NCI-H1105 (cell line): ENCODE measurements around the gene BANF2.

Experiments used
- DNase-seq: peaks from one replicate; lab custom pipeline; 2025; lab: John Stamatoyannopoulos, UW

The BANF2 gene

DNA sequence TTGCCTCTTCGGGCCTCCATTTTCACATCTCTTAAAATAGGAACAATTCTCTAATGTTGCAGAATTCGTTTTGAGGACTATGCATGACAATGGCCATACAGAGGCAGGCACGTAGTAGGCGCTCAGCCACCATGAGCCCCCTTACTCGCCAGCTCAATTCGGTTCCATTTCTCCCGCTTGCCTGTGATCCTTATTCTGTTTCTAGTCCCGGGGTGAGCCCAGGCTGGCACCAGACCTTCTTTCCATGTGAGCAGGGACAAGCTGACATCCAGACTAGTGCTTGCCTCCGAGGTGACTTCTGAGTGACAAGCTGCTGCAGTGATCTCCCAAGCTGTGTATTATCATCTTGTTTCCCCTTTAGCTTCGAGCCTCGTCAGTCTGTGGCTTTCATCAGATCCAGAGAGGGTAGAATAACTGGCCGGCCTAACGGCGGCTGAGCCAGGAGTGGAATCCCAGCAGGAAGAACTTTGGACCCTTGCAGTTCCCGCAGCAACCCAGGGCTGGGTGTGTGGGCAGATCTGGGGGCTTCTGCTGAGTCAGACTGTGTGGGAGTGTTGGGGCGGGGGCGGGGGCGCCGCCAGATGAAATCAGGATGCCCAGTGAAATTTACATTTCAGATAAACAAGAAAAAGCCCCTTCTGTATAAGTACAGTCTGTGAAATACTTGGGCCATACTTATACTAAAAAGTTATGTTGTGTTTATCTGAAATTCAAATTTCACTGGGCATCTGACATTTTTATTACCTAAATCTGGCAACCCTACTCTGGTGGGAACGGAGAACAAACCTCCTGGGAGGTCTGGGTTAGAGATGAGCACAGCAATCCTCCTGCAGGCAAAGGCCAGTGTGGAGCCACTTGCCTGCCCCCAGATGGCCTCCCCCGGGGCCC lies 10.9 kb downstream of the BANF2 start:
- no peak for DNase-seq

- DNase-seq: no peak
Observed at GRCh38 chr20:17711267-17711627, 11.5 kb downstream of the BANF2 start.

DNA sequence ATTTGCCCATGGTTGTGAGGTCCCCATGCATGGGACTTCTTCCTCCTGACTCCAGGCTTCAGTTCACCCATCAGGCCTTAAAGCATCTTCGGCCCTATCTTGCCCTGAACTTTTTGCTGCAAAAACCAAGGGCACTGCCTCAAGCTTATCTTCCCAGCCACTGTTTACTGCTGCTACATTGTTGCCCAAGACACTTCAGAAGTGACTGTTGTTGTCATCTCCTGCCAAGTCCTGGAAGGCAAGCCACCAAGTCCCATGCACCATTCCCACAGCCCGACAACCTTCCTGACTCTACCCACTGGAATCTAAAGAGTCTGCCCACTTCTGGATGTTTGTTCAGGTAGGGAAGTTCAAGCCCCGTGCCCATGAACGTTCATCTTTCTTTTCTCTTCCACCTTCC lies 12.4 kb downstream of the BANF2 start:
- no peak for DNase-seq

DNA sequence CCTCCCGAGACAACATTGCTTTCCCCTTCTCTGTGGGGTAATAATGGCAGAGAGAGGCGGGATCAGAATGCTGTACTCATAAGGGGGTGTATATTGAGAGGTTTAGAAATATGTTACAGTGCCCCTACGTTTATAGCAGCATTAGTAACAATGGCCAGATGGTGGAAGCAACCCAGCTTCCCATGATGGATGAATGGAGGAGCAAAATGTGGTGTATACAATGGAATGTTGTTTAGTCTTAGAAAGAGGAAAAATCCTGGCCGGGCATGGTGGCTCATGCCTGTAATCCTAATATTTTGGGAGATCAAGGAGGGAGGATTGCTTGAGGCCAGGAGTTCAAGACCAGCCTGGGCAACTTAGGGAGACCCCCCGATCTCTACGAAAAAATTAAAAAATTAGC lies 12.9 kb downstream of the BANF2 start:
- DNase-seq: no peak

DNA sequence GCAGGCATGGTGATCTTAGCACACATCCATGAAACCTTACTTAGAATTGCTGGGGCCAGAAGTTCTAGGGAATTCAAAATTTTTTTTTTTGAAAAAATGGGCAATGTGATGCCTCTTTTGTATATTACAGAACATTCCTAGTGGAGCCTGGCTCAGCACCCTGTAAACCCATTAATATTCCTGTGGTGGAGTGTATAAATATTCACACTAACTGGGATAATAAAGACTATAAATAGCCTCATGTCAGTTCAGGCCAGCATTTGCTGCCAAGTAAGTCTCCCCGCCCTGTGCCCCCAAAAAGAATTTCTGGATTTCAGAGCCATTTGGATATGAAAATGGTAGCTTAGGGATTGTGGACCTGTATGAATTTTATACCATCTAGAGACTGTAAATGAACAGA lies 14.8 kb downstream of the BANF2 start:
- no peak for DNase-seq

DNA sequence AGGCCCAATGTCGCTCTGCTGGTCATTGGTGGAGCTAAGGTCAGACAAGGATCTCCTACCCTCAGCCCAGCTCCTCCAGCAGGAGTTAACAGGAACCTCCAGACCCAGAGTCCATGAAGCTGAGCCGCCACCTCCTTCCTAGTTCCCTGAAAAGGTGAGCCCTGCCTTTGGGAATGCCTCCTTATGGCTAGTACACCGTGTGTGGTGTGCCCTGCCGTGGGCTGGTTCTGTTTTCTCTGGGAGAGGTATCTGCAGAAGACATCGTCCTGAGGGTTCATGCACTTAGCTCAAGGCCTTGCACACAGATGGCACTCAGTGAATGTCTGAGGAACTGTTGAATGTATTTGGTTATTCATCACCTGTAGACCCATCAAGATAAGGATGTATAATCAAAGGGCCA lies 15.3 kb downstream of the BANF2 start:
- DNase-seq: no peak

GRCh38 chr20:17716331-17716730 lies 16.6 kb downstream of the BANF2 start:
- no peak for DNase-seq

DNA sequence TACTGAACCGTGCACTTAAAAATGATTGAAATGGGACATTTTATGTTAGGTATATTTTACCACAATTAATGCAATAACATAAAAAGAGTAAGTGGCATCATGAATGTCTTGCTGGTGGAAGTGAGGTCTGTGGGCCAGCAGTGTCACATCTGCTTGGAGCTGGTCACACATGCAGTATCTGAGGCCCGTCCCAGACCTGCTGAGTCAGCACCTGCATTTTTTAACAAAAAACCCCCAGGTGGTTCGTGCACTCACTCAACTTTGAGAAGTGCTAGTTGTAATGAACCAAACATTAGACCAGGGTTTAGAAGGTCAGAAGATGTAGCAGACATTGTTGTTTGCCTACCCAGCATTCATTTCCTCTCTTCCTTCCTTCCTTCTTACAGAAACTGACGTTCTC lies 21.0 kb downstream of the BANF2 start:
- DNase-seq: no peak

DNA sequence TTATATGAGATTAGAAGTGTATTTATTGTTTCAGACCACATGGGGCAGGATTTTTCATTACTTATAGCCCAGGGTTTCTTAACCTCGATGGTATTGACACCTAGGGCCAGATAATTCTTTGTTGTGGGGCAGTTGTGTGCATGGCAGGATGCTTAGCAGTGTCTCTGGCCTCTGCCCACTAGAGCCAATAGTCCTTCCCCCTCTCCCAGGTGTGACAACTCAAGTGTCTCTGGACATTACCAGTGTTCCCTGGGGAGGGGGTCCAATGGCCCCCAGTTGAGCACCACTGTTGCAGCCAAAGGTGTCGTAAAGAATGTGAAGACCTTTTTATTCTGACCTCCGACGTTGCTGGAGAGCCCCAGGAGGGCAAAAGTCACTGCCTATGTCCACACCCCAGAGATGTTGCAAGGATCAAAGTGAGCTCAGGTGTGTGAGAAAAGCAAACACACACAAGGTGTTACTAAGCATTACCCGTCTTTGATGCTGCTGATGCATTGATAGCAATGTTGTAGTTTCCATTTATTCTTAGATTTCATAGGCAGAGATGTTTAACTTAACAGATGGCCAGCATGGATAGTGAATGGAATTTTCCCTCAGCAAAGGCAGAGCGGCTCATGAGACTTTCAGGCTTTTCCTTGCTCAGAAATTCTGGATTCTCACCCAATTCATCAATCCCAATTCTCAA lies 22.2 kb downstream of the BANF2 start:
- DNase-seq: no peak

DNA sequence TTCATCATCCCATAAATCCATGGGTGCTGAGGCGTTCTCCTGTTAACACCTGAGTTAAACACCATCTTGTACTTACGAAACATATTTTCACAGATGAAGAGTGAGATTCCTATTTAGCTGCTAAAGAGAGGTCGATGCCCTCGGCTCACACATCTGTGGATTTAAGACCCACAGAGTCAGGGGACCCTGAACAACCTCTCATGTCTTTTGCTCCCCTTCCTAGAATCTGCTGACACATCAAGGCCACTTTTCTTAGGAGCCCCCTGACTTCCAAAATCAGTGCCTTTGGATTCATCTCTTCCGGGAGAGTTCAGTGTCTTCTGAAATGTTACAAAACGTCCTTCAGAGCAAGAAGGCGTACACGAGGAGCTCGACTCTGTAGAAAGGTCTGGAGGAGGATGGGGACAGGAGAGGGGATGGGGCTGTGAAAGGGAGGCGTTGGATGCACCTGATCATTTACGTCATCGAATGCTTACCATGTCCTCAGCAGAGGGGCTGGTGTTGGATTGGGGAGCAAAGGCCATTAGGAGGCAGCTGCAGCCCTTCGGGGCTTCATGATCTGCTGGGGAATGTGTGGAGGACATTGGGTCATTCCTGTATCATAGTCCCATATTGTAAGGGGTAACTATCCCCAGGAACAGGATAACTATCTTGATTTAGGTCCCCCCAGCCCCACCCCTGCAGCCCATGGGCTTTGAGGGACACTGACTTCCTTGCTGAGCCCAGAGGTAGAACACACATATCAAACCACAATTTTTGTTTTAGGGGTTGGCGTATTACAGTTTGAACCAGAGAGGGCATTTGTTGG lies 22.9 kb downstream of the BANF2 start:
- no peak for DNase-seq

GRCh38 chr20:17723301-17723691 lies 23.5 kb downstream of the BANF2 start:
- DNase-seq: no peak

DNA sequence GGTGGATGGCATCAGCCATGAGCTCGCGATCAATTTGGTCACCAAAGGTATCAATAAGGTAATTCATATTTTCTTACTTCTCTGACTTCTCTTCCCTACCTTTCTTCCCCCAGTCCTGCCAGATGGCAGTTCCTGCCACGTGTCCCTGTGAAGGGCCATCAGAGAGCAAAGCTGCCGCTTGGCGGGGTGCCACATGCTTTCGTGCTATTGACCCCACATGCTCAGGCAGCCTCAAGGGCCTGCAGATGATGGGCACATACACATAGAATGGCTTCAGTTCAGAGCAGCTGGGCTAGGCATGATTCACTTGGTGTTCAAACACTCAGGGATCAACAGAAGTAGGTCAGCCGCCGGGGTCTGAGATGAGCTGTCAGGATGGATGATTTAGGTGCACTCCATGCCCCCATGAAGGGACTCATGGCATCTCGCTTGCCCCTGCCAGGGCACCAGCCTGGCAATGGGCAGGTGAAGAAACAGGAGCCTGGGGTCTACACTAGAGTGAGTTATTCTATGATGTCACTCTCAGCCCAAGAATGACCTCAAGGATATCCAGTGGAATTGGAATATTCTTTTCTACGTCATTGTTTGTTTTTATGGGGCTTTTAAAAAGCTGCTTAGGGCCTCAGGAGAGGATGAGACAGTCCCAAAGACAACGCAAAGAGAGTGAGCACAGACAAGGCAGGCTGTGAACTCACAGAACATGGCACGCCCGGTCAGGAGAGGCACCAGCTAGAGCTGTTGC lies 25.5 kb downstream of the BANF2 start:
- DNase-seq: peak; percentile 97

DNA sequence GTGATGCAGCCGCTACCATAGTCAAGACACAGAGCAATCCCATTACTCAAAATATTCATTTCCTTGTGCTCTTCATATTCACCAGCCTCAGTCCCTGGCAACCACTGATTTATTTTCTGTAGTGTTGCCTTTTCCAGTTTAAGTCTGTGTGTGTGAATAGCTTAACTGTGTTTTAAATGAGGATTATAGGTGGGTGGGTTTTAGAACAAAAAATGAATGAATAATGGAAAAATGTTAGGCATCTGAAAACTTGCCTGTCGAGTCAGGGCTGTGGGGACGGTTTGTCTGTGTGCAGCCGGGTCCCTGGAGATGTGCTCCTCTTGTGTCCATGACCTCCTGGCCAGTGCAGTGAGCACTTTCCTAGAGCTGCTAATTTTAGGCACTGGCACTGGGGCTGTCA lies 27.1 kb downstream of the BANF2 start:
- no peak for DNase-seq

DNA sequence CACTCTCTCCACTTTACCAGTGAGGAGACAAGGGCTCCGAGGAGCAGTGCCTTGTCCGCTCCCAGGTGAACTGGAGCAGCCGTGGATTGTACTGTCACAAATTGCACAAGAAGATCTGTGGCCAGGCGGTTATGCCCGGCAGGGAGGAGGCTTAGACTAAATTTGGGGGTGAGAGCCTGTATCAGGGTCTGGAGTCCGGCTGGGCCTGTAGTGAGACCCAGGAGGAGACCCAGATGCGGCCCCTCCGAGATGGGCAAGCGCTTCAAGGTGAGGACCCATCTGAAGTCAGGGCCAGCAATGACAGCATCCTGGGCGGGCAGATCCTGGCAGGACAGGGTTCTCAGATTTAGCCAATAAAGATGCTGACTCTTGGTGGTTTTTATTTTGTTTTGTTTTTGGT lies 27.6 kb downstream of the BANF2 start:
- DNase-seq: no peak

DNA sequence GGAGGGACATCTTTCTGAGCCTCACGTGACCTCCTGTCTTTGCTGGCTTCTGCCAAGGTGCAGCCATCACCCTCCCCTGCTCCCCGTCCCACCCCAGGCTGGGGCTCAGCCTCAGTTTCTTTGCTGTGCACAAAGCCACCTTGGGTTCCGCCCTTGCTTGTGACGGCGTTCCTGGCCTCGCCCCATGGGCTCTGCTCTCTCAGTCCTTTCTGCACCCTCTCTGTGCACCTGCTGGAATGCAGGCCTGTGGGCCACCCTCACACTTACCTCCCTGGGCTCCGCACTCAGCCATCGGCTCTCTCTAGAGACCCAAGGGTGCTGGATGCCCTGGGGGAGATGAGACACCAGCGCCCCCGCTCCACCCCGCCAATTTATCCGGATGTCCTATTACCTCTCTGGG lies 28.3 kb downstream of the BANF2 start:
- DNase-seq: no peak

DNA sequence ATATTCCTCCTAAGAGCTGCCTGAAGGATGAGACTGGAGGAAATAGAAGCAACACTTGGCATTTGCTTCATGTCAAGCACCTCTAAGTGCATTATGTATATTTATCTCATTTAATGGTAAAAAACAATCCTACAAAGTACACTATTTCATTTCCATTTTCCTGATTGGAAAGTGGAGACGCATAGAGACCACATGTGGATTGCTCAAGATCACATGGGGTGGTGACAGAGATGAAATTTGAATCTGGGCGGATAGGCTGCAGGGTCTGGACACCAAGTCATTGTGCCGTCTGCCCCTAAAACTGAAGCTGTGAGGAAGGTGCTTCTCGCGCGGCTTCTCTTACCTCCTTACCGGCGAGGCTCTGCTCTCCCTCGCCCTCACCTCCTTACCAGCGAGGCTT lies 30.3 kb downstream of the BANF2 start:
- DNase-seq: no peak

DNA sequence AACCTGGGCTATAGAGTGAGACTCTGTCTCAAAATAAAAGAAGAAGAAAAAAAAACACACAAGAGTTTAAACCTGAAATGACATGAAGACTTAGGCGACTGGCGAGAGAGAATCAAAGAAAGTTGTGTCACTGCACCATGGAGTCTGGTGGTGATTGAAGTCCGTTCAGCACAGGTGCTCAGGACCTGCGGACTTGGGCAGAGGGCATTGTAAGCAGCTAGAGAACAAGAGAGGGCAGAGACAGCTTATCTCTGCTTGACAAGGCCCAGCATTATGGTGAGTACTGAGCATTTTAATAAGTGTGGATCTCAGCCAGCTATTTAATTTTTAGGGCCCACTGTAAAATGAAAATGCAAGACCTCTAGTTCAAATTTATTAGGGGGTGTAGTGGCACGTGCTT lies 31.5 kb downstream of the BANF2 start:
- no peak for DNase-seq

DNA sequence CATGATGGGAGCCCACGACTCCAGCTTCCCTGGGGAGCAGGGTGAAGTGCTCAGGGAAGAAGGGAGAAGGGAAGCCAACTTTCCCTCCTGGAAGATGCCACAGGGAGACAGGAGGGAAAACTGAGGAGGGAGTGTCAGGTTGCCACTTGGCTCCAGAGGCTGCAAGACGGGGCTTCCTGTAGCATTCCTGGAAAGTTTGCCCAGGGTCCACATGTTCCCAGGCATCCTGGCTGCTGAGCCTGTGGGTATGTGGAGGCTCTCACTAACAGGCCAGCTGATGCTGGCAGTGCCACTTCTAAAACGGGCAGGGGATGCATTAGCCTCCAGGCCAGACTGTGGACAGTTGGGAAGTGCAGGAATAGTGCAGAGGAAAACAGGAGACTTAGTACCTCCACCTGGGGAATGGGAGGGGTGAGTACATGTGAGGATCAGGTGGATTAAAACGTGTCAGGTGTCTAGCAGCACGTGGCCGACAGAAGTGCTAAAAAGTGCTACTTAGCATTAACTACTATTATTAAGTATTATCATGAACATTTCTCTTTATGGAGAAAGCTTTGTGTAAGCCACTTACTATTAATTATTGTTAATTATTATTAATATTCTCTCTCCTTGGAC lies 33.2 kb downstream of the BANF2 start:
- no peak for DNase-seq

GRCh38 chr20:17733767-17734304 lies 34.1 kb downstream of the BANF2 start:
- no peak for DNase-seq

GRCh38 chr20:17734374-17734773 lies 34.6 kb downstream of the BANF2 start:
- DNase-seq: no peak

DNA sequence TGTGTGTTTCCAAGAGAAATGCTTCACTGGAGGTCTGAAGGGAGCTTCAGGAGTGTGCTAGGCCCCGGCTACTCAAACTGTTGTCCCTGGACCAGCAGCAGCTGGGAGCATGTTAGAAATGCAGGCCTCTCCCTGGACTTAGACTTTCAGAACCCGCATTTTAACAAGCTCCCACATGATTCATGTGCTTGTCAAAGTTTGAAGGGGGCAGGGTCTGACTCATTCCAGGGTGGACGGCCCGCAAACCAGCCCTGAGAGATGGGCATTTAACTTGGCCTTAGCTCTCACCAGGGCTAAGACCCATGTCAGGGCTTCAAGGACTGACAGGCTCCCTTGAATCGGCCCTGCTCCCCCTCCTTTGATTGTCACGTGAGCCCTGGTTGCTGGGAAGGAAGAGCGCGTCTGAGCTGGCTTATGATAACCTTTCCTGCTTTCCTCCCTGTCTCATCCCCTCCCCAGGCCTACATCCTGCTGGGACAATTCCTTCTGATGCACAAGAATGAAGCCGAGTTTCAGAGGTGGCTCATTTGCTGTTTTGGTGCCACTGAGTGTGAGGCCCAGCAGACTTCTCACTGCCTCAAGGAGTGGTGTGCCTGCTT lies 35.5 kb downstream of the BANF2 start:
- DNase-seq: no peak
